Lung (tissue), 12 donors: ENCODE results near the gene RNF214. TPM values are rescaled to one million over a fixed set of nuclear protein-coding genes. Genes with fewer than 3 reads are reported as not detected.

ENCODE experiments used
- ATAC-seq: fragments of 200-7000 bp; cut with Tn5 transposase; one replicate; pipeline ENCODE4 v1.9.1; 2020; ENCODE audit warnings: moderate number of reproducible peaks; ENCODE audit not compliant: insufficient read depth, low FRiP score
- DNase-seq, 3 donors: peaks; one replicate each; pipeline ENCODE4 v3.0.0-alpha.2; 2013 to 2017
- H3K27ac ChIP-seq, 2 donors: one replicate each; pipeline ENCODE4 v1.5.1; 2013; ENCODE audit warnings: mild to moderate bottlenecking in 2 of 2, moderate library complexity in 2 of 2, control low read depth in 1 of 2, inconsistent platforms in 1 of 2, low read depth in 1 of 2, low read length in 1 of 2
- H3K27me3 ChIP-seq, 3 donors: one replicate each; pipeline ENCODE4 v1.5.1; 2013; ENCODE audit warnings: low read length in 2 of 3; ENCODE audit not compliant: control insufficient read depth in 3 of 3, insufficient read depth in 3 of 3
- H3K36me3 ChIP-seq, 4 donors: one replicate each; pipeline ENCODE4 v1.5.1; 2013; ENCODE audit warnings: low read length in 4 of 4, mild to moderate bottlenecking in 1 of 4, moderate library complexity in 1 of 4; ENCODE audit not compliant: control insufficient read depth in 4 of 4, insufficient read depth in 4 of 4
- H3K4me1 ChIP-seq, 5 donors: one replicate each; pipeline ENCODE4 v1.5.1; 2013; ENCODE audit warnings: low read length in 5 of 5, mild to moderate bottlenecking in 2 of 5, moderate library complexity in 1 of 5; ENCODE audit not compliant: control insufficient read depth in 5 of 5, insufficient read depth in 5 of 5
- H3K4me3 ChIP-seq: one replicate; pipeline ENCODE4 v1.5.1; 2013; ENCODE audit warnings: mild to moderate bottlenecking, control low read depth, moderate library complexity
- H3K9ac ChIP-seq, 2 donors: one replicate each; pipeline ENCODE4 v1.5.1; 2013; ENCODE audit warnings: low read length in 2 of 2, control low read depth in 1 of 2; ENCODE audit not compliant: insufficient read depth in 1 of 2
- H3K9me3 ChIP-seq, 4 donors: one replicate each; pipeline ENCODE4 v1.5.1; 2013; ENCODE audit warnings: low read length in 3 of 4, mild to moderate bottlenecking in 1 of 4, moderate library complexity in 1 of 4; ENCODE audit not compliant: control insufficient read depth in 4 of 4, insufficient read depth in 3 of 4
- WGBS, 2 donors: extraction: QIAGEN DNeasy Blood & Tissue Kit; methylation state at CpG; one replicate each; pipeline ENCODE4 v1.1.7; 2013; 5-methylcytosine and 5-hydroxymethylcytosine counted together
- polyA plus RNA-seq, 2 donors: library from polyadenylated mRNA; stranded (reverse); fragments of 200-250 nt; gene quantifications; one replicate each; pipeline ENCODE4 v1.2.1, GENCODE V29; 2013
- total RNA-seq, 2 donors: library from RNA; depleted of rRNA in 1 of 2; stranded (reverse); fragments of >200 nt in 1 of 2; gene quantifications; one replicate each; pipeline ENCODE4 v1.2.1, GENCODE V29; 2014 to 2021
- TF ChIP-seq, protein P1 (sequence below): IDR thresholded peaks from 2 replicates; pipeline ENCODE4 v1.5.1; 2012; ENCODE audit warnings: mild to moderate bottlenecking; ENCODE audit errors: control extremely low read depth, extremely low read depth
- donor health status: control.
- donor health status: control.
- donor health status: Bipolar disorder and iron deficiency.
- donor health status: healthy.
- donor health status: DM: yes; HTN: yes; CAD: no.

Gene RNF214
- total and polyA plus RNA-seq, 4 donors = 8.6 to 19.8 (median 14.6) TPM

DNA sequence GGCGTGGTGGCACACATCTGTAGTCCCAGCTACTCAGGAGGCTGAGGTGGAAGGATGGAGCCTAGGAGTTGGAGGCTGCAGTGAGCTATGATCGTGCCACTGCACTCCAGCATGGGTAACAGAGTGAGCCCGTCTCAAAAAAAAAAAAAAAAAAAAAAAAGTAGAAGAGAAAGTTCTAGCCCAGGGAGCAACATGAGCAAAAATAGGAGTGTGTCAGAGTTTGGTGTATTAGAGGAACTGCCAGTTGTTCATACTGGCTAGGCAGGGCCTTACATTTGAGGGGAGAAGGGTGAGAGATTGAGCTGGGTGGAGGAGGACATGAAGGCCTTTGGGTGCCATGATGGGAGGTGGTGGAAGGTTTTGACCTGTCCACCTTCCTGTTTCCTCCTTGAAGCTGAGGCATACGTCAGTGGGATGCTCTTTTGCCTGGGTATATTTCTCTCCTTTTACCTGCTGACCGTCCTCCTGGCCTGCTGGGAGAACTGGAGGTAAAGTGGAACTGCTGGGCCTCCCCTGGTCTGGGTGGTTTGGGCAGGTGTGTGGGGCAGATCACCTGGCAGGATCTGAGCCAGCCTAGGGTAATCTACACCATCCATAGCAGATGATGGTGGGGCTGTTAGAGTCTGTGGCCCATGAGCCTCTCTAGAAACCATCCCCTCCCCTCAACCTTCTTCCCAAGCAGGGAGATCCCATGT lies 46.6 kb upstream of the RNF214 start:
- 75 to 89% methylated on average over 5 of the region's 5 CpGs for WGBS, 2 donors
- DNase-seq (no peak), ATAC-seq (no peak)
- H3K4me3 ChIP-seq = no peak overlapping the region
- peak overlapping the region in 1 of 2 donors; percentile 83 for H3K27ac ChIP-seq
- peaks cover 12 to 57% (median 17%) of the 10 kb centered on the region in 4 donors for H3K36me3 ChIP-seq
- H3K27me3 ChIP-seq = no peaks in the 10 kb centered on the region
- H3K9me3 ChIP-seq = no peaks in the 10 kb centered on the region
- H3K9ac ChIP-seq = no peak overlapping the region
- peaks cover 0 to 11% (median 2%) of the 10 kb centered on the region in 5 donors for H3K4me1 ChIP-seq
- TF ChIP-seq, protein P1, sequence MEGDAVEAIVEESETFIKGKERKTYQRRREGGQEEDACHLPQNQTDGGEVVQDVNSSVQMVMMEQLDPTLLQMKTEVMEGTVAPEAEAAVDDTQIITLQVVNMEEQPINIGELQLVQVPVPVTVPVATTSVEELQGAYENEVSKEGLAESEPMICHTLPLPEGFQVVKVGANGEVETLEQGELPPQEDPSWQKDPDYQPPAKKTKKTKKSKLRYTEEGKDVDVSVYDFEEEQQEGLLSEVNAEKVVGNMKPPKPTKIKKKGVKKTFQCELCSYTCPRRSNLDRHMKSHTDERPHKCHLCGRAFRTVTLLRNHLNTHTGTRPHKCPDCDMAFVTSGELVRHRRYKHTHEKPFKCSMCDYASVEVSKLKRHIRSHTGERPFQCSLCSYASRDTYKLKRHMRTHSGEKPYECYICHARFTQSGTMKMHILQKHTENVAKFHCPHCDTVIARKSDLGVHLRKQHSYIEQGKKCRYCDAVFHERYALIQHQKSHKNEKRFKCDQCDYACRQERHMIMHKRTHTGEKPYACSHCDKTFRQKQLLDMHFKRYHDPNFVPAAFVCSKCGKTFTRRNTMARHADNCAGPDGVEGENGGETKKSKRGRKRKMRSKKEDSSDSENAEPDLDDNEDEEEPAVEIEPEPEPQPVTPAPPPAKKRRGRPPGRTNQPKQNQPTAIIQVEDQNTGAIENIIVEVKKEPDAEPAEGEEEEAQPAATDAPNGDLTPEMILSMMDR = no peak

DNA sequence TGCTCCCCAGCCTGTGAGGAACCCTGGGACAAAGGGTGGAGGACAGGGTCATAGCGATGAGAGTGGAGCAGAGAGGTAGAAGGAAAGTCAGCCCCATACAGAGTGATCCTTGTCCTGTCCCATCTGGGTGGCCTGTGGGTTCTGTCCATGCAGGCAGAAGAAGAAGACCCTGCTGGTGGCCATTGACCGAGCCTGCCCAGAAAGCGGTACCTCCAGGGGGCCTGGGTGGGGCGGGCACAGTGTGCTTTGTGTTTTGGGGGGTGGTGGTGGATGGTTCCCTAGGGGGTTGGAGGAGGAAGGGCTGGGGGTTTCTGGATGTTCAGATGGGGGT lies 46.1 kb upstream of the RNF214 start:
- no peak overlapping the region for H3K4me3 ChIP-seq
- H3K36me3 ChIP-seq = peaks cover 12 to 57% (median 17%) of the 10 kb centered on the region in 4 donors
- WGBS, 2 donors = 96 to 98% methylated on average over 4 of the region's 4 CpGs

DNA sequence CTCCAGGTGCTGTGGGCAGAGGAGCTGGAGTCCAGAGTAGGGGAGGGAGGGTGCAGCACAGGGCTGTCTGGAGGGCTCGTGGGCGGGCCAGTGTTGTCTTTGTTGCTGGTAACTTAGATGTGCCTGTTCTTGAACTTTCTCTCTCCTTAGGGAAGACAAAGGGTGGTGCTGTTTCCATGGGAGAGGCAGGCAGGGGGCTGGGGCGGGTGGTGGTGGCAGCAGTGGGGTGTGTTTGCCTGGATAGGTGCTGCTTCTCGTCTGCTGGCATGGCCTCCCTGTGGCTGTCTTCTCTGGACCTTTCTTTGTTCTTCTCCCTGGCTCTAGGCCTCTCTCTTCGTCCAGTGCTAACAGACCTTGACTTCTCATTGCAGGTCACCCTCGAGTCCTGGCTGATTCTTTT lies 45.5 kb upstream of the RNF214 start:
- no peak overlapping the region for H3K4me3 ChIP-seq
- ATAC-seq = no peak

More for the DNA sequence above, 46.1 kb upstream of the RNF214 start:
- DNase-seq (no peak), ATAC-seq (no peak)
- TF ChIP-seq, protein P1 = no peak
- Histone ChIP-seq H3K27ac (peak overlapping the region in 1 of 2 donors; percentile 83), H3K27me3 (no peaks in the 10 kb centered on the region), H3K4me1 (peaks cover 0 to 5% (median 0%) of the 10 kb centered on the region in 5 donors), H3K9me3 (no peaks in the 10 kb centered on the region), H3K9ac (no peak overlapping the region)

More for the DNA sequence above, 45.5 kb upstream of the RNF214 start:
- Histone ChIP-seq H3K36me3 (peaks cover 15 to 60% (median 18%) of the 10 kb centered on the region in 4 donors), H3K27ac (no peak overlapping the region), H3K9me3 (no peaks in the 10 kb centered on the region), H3K27me3 (no peaks in the 10 kb centered on the region), H3K9ac (no peak overlapping the region), H3K4me1 (peaks cover 0 to 3% (median 0%) of the 10 kb centered on the region in 5 donors)
- WGBS, 2 donors = 83 to 91% methylated on average over 6 of the region's 6 CpGs
- DNase-seq = no peak
- TF ChIP-seq, protein P1 = no peak
